DOHH2 (cell line): ENCODE measurements around the gene GTF3A.

Experiments used
- H3F3A ChIP-seq: fragments of 200-600 bp; sonication (generic), shearing (Covaris generic); 2 replicates; pipeline ENCODE4 v1.6.0; 2016; ENCODE audit warnings: antibody characterized with exemption, mild to moderate bottlenecking; ENCODE audit not compliant: control insufficient read depth, insufficient read depth
- H3K27ac ChIP-seq: fragments of 200-600 bp; sonication (generic); 2 replicates; pipeline ENCODE4 v1.5.1; 2014; ENCODE audit warnings: low read depth, mild to moderate bottlenecking, low read length, moderate library complexity
- H3K27me3 ChIP-seq: fragments of 200-600 bp; sonication (generic); 2 replicates; pipeline ENCODE4 v1.6.1; 2014; ENCODE audit warnings: mild to moderate bottlenecking, low read length, mixed read lengths; ENCODE audit not compliant: control insufficient read depth
- H3K36me3 ChIP-seq: fragments of 200-600 bp; sonication (generic); 2 replicates; pipeline ENCODE4 v1.6.1; 2014; ENCODE audit warnings: mild to moderate bottlenecking, low read length, moderate library complexity, mixed read lengths; ENCODE audit not compliant: control insufficient read depth
- H3K4me1 ChIP-seq: fragments of 200-600 bp; sonication (generic); 2 replicates; pipeline ENCODE4 v1.6.1; 2014; ENCODE audit warnings: mild to moderate bottlenecking, low read length, mixed read lengths; ENCODE audit not compliant: control insufficient read depth
- H3K4me2 ChIP-seq: fragments of 200-600 bp; sonication (generic); 2 replicates; pipeline ENCODE4 v1.6.0; 2014; ENCODE audit warnings: mild to moderate bottlenecking, low read length, moderate library complexity
- H3K4me3 ChIP-seq: fragments of 200-600 bp; sonication (generic); 2 replicates; pipeline ENCODE4 v1.5.1; 2014; ENCODE audit warnings: mild to moderate bottlenecking, low read length, mixed read lengths
- H3K79me2 ChIP-seq: fragments of 200-600 bp; sonication (generic); 2 replicates; pipeline ENCODE4 v1.6.1; 2014; ENCODE audit warnings: mild to moderate bottlenecking, low read length, mixed read lengths; ENCODE audit not compliant: control insufficient read depth
- H3K9me2 ChIP-seq: fragments of 200-600 bp; sonication (generic); replicated peaks from 2 replicates; pipeline ENCODE4 v1.6.1; 2014; ENCODE audit warnings: mild to moderate bottlenecking, low read length, mixed read lengths; ENCODE audit not compliant: control insufficient read depth
- H3K9me3 ChIP-seq: fragments of 200-600 bp; sonication (generic); 2 replicates; pipeline ENCODE4 v1.6.1; 2014; ENCODE audit warnings: antibody characterized with exemption, low read length, mixed read lengths; ENCODE audit not compliant: control insufficient read depth, insufficient read depth
- H4K20me1 ChIP-seq: fragments of 200-600 bp; sonication (generic); 2 replicates; pipeline ENCODE4 v1.6.0; 2014; ENCODE audit warnings: low read depth, mild to moderate bottlenecking, antibody characterized with exemption, low read length, moderate library complexity; ENCODE audit not compliant: control insufficient read depth, insufficient read depth
- EZH2phosphoT487 ChIP-seq: fragments of 200-600 bp; sonication (generic); IDR thresholded peaks from 2 replicates; pipeline ENCODE4 v1.6.1; 2017; ENCODE audit warnings: borderline replicate concordance, mild to moderate bottlenecking, antibody characterized with exemption, low read length, moderate library complexity, mixed read lengths
- TF ChIP-seq, protein P1 (sequence below): fragments of 200-600 bp; sonication (generic); IDR thresholded peaks from one replicate; pipeline ENCODE4 v1.5.1; 2014; ENCODE audit warnings: antibody characterized with exemption, mild to moderate bottlenecking, low read depth, low read length; ENCODE audit not compliant: poor library complexity, severe bottlenecking

The GTF3A gene

DNA sequence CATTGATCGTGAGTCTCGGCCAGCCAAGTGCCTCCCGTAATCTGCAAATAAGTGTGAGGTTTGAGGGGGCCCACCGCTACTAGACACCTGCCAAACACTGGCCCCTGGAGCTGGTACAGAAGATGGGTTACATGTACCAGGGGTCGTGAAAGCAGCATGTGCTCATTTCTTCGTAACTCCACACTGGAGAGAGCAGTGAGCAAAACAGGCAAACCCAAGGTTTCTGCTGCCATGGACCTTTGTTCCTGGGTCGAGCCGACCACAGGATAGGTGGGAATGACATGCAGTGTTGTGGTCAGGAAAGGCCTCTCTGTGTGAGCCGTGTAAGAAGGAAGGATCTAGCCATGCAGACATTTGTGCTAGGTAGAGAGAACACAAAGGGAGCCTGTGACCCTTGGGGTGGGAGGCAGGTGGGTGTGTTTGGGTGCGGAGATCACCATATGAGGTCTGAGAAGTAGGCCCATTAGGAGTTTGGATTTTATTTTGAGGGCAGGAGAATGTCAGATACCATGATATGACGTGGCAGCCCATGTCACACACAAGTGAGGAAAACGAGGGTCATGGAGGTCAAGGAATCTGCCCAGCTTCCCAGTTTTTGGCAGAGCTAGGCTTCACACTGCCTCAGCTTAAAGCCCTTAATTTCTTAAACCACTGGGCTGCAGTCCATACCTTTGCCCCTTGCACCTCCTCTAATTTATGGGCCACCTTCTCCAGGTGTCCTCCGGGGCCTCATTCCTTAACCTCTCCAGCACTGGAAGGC, 919 bp downstream of the GTF3A start:
- Histone ChIP-seq H3K4me1 (peaks cover 25% of the 10 kb centered on the region), H3K27ac (peak overlapping the region; percentile 70), H3K36me3 (peaks cover 55% of the 10 kb centered on the region), H3K4me3 (peak overlapping the region; percentile 98), H3K27me3 (no peaks in the 10 kb centered on the region), H3K9me3 (no peaks in the 10 kb centered on the region), H3F3A (peaks cover 6% of the 10 kb centered on the region; the same call in 1 of the 2 replicates), H4K20me1 (peaks cover 19% of the 10 kb centered on the region; the same call in 1 of the 2 replicates), H3K79me2 (peaks cover 57% of the 10 kb centered on the region), H3K4me2 (peak overlapping the region; percentile 100), H3K9me2 (no peaks in the 10 kb centered on the region)
- TF ChIP-seq, protein P1, sequence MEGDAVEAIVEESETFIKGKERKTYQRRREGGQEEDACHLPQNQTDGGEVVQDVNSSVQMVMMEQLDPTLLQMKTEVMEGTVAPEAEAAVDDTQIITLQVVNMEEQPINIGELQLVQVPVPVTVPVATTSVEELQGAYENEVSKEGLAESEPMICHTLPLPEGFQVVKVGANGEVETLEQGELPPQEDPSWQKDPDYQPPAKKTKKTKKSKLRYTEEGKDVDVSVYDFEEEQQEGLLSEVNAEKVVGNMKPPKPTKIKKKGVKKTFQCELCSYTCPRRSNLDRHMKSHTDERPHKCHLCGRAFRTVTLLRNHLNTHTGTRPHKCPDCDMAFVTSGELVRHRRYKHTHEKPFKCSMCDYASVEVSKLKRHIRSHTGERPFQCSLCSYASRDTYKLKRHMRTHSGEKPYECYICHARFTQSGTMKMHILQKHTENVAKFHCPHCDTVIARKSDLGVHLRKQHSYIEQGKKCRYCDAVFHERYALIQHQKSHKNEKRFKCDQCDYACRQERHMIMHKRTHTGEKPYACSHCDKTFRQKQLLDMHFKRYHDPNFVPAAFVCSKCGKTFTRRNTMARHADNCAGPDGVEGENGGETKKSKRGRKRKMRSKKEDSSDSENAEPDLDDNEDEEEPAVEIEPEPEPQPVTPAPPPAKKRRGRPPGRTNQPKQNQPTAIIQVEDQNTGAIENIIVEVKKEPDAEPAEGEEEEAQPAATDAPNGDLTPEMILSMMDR, result no peak
- TF ChIP-seq EZH2phosphoT487, result no peak

DNA sequence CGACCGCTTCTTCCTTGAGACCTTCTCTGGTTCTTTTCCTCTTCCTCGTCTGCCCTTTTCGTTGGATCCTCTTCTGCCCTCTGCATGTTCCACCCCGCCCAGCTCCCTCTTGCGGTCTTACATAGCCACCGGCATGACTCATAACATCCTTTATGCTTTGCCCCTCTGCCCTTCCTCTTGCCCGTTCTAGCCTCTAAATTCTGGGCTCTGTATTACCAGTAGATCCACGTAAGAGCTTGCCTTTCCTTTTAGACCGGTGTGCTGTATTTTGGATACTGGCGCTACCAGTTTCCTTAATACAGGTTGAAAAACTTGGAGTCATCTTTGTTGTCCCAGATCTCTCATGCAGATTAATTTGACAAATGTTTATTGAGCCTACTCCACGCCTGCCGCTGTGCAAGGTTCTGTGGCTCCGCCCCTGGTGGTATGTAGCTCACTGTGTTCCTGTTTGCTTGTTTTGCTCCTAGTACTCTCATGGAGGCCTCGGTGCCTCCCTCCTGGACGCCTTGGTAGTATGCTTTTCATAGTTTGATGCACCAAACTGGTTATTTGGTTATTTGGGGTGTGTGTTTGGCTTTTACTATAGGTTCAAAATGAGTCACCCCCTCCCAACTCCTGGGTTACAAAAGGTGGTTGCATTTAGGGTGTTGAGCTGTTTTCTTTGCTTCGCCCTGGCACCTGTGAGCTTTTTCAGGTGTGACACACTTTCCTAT, 1.7 kb downstream of the GTF3A start:
- H3F3A ChIP-seq, result peaks cover 6% of the 10 kb centered on the region; the same call in 1 of the 2 replicates
- peaks cover 25% of the 10 kb centered on the region for H3K4me1 ChIP-seq
- H3K36me3 ChIP-seq, result peaks cover 62% of the 10 kb centered on the region
- no peaks in the 10 kb centered on the region for H3K9me2 ChIP-seq
- H4K20me1 ChIP-seq, result peaks cover 19% of the 10 kb centered on the region; the same call in 1 of the 2 replicates
- peak overlapping the region; percentile 100 for H3K4me2 ChIP-seq
- no peaks in the 10 kb centered on the region for H3K9me3 ChIP-seq
- peak overlapping the region; percentile 70 for H3K27ac ChIP-seq
- peak overlapping the region; percentile 98 for H3K4me3 ChIP-seq
- peaks cover 63% of the 10 kb centered on the region for H3K79me2 ChIP-seq
- no peak for TF ChIP-seq EZH2phosphoT487
- TF ChIP-seq, protein P1, result peak; percentile 72
- H3K27me3 ChIP-seq, result no peaks in the 10 kb centered on the region

GRCh38 chr13:27427641-27428040, 3.2 kb downstream of the GTF3A start:
- no peaks in the 10 kb centered on the region for H3K9me3 ChIP-seq
- peaks cover 6% of the 10 kb centered on the region; the same call in 1 of the 2 replicates for H3F3A ChIP-seq
- H3K27me3 ChIP-seq, result no peaks in the 10 kb centered on the region
- no peak overlapping the region for H3K4me3 ChIP-seq
- H4K20me1 ChIP-seq, result peaks cover 25% of the 10 kb centered on the region; the same call in 1 of the 2 replicates
- H3K4me2 ChIP-seq, result 0 out of 2 replicates have a peak overlapping the region, but pooled peaks have one; percentile 100
- H3K27ac ChIP-seq, result no peak overlapping the region
- H3K9me2 ChIP-seq, result no peaks in the 10 kb centered on the region
- peaks cover 78% of the 10 kb centered on the region for H3K36me3 ChIP-seq
- H3K79me2 ChIP-seq, result peaks cover 75% of the 10 kb centered on the region
- peaks cover 25% of the 10 kb centered on the region for H3K4me1 ChIP-seq
- TF ChIP-seq, protein P1, result no peak
- no peak for TF ChIP-seq EZH2phosphoT487
